Pancreas (tissue), 10 donors: Measurements from ENCODE around the gene BCAR3. TPM values are rescaled to one million over a fixed set of nuclear protein-coding genes. Genes with fewer than 3 reads are reported as not detected.

Experiments used
- ATAC-seq, 4 donors: fragments of 200-7000 bp; cut with Tn5 transposase; one replicate each; pipeline versions ENCODE4 v1.8.0 to v1.9.1; 2020; ENCODE audit warnings: mild to moderate bottlenecking in 4 of 4, moderate library complexity in 4 of 4
- DNase-seq, 6 donors: peaks; one replicate each; pipeline ENCODE4 v3.0.0-alpha.2; 2020
- FAIRE-seq: peaks from 2 replicates; lab custom pipeline; 2012; peaks lifted over from hg19 to GRCh38; lab: Jason Lieb, UNC
- H3K27ac ChIP-seq, 4 donors: fragments of 200-600 bp; sonication (generic); 1 replicate in 3 of 4; 2 replicates in 1 of 4; pipeline versions ENCODE4 v1.5.0 to v1.8.0; 2020
- H3K27me3 ChIP-seq, 4 donors: fragments of 200-600 bp; one replicate each; pipeline ENCODE4 v1.8.0; 2021
- H3K36me3 ChIP-seq, 3 donors: fragments of 200-600 bp; sonication (generic) in 1 of 3; one replicate each; pipeline versions ENCODE4 v1.5.0 to v1.8.0; 2020 to 2021
- H3K4me1 ChIP-seq, 3 donors: fragments of 200-600 bp; one replicate each; pipeline ENCODE4 v1.8.0; 2021
- H3K4me3 ChIP-seq, 4 donors: fragments of 200-600 bp; sonication (generic) in 2 of 4; one replicate each; pipeline versions ENCODE4 v1.5.0 to v1.8.0; 2020 to 2021
- H3K9me3 ChIP-seq, 4 donors: fragments of 200-600 bp; one replicate each; pipeline ENCODE4 v1.8.0; 2021
- CTCF ChIP-seq, 4 donors: fragments of 200-600 bp; sonication (generic) in 3 of 4; IDR thresholded peaks; one replicate each; pipeline versions ENCODE4 v1.5.0 to v1.8.0; 2021; ENCODE audit warnings: antibody characterized with exemption in 4 of 4
- WGBS, 2 donors: extraction: QIAGEN DNeasy Blood & Tissue Kit; methylation state at CpG; one replicate each; pipeline ENCODE4 v1.1.7; 2013; 5-methylcytosine and 5-hydroxymethylcytosine counted together
- intact Hi-C, 3 donors: fragments of 100-400 bp; cut with DNase I; formaldehyde crosslinking; loops; one replicate each; pipeline versions ENCODE4 v1.11.1 to v1.14.2; 2022
- polyA plus RNA-seq, 2 donors: library from polyadenylated mRNA; stranded (reverse); fragments of 200-250 nt; gene quantifications; one replicate each; pipeline ENCODE4 v1.2.3, GENCODE V29; 2013
- total RNA-seq, 6 donors: library from RNA; stranded (reverse); fragmentation: NEBNext Ultra II Directional in 4 of 6; extraction: Animal tissue kit (Norgen Biotek cat#: 25700) in 4 of 6; gene quantifications; one replicate each; pipeline versions ENCODE4 v1.2.1 to v1.2.4, GENCODE V29; 2021 to 2023
- donor health status: healthy with polysubstance abuse.
- donor health status: DM: no; HTN: no; CAD: no; lungs with moderate emphysema.
- donor health status: DM: no; HTN: no; CAD: no.
- donor health status: control.
- donor health status: control.
- donor health status: Bipolar disorder and iron deficiency.
- donor health status: DM: yes; HTN: yes; CAD: no.
- donor health status: DM: no; HTN: no; CAD: no.
- donor health status: DM: no; HTN: no; CAD: no.
- donor health status: DM: yes; HTN: yes; CAD: no.

Gene BCAR3
- total and polyA plus RNA-seq, 8 donors: 2.4 to 8.2 (median 4.9) TPM

- Histone ChIP-seq H3K9me3 (no peaks in the 10 kb centered on the region), H3K36me3 (no peaks in the 10 kb centered on the region), H3K27me3 (no peaks in the 10 kb centered on the region), H3K4me3 (no peak overlapping the region), H3K4me1 (no peaks in the 10 kb centered on the region), H3K27ac (no peak overlapping the region)
- no peak for TF ChIP-seq CTCF (IDR thresholded peaks at IDR 0.05)
- WGBS, 2 donors: 92 to 93% methylated on average over 7 of the region's 7 CpGs
- ATAC-seq (no peak), DNase-seq (no peak), FAIRE-seq (no peak)
- intact Hi-C loops: no loop called here
These were observed 39.5 kb upstream of the BCAR3 start for GRCh38 chr1:93720956-93721626.

GRCh38 chr1:93717640-93718039 is 36.0 kb upstream of the BCAR3 start:
- no peak for FAIRE-seq

GRCh38 chr1:93716941-93717368 is 35.3 kb upstream of the BCAR3 start:
- no peaks in the 10 kb centered on the region for H3K27me3 ChIP-seq
- DNase-seq: no peak
- intact Hi-C loops: no loop called here
- FAIRE-seq: no peak
- TF ChIP-seq CTCF (IDR thresholded peaks at IDR 0.05): no peak
- H3K36me3 ChIP-seq: no peaks in the 10 kb centered on the region
- no peak overlapping the region for H3K4me3 ChIP-seq
- no peak overlapping the region for H3K27ac ChIP-seq
- H3K4me1 ChIP-seq: no peaks in the 10 kb centered on the region
- H3K9me3 ChIP-seq: no peaks in the 10 kb centered on the region
- WGBS, 2 donors: 96 to 100% methylated on average over 2 of the region's 2 CpGs
- no peak for ATAC-seq

More at GRCh38 chr1:93717640-93718039, 36.0 kb upstream of the BCAR3 start:
- Histone ChIP-seq H3K4me1 (no peaks in the 10 kb centered on the region), H3K27me3 (no peaks in the 10 kb centered on the region), H3K27ac (no peak overlapping the region), H3K9me3 (no peaks in the 10 kb centered on the region), H3K36me3 (no peaks in the 10 kb centered on the region), H3K4me3 (no peak overlapping the region)
- ATAC-seq: no peak
- WGBS, 2 donors: 93 to 96% methylated on average over 7 of the region's 7 CpGs
- no peak for TF ChIP-seq CTCF (IDR thresholded peaks at IDR 0.05)
- no peak for DNase-seq
- intact Hi-C loops: no loop called here

GRCh38 chr1:93716163-93716562 is 34.5 kb upstream of the BCAR3 start:
- ATAC-seq: no peak
- no peak for DNase-seq
- Histone ChIP-seq H3K4me3 (no peak overlapping the region), H3K4me1 (no peaks in the 10 kb centered on the region), H3K9me3 (no peaks in the 10 kb centered on the region), H3K36me3 (no peaks in the 10 kb centered on the region), H3K27ac (no peak overlapping the region), H3K27me3 (no peaks in the 10 kb centered on the region)
- no peak for TF ChIP-seq CTCF (IDR thresholded peaks at IDR 0.05)
- intact Hi-C loops: no loop called here
- 97% methylated on average over 1 of the region's 1 CpG for WGBS, 2 donors
- no peak for FAIRE-seq

GRCh38 chr1:93715529-93716126 is 34.0 kb upstream of the BCAR3 start:
- ATAC-seq (peak in 2 of 4 donors; percentile 58 to 71), FAIRE-seq (no peak), DNase-seq (no peak)
- WGBS, 2 donors: 47 to 50% methylated on average over 10 of the region's 10 CpGs
- Histone ChIP-seq H3K4me3 (no peak overlapping the region), H3K4me1 (no peaks in the 10 kb centered on the region), H3K36me3 (no peaks in the 10 kb centered on the region), H3K9me3 (no peaks in the 10 kb centered on the region), H3K27ac (no peak overlapping the region), H3K27me3 (no peaks in the 10 kb centered on the region)
- intact Hi-C loops: no loop called here
- no peak for TF ChIP-seq CTCF (IDR thresholded peaks at IDR 0.05)
